AG09309 (cell line): ENCODE results near the gene PAX5.

Source experiments
- DNase-seq: peaks from one replicate; pipeline ENCODE4 v3.0.0-alpha.2; 2010; ENCODE audit warnings: low read depth
- H3K4me3 ChIP-seq: 2 replicates; pipeline ENCODE4 v1.5.1; 2011; ENCODE audit warnings: mild to moderate bottlenecking, low read depth, low read length, moderate library complexity; ENCODE audit not compliant: control insufficient read depth
- CTCF ChIP-seq: IDR thresholded peaks from 2 replicates; pipeline ENCODE4 v1.5.1; 2011; ENCODE audit warnings: mild to moderate bottlenecking, low read depth, low read length, inconsistent platforms; ENCODE audit not compliant: insufficient read depth, control insufficient read depth; ENCODE audit errors: missing control alignments

PAX5 gene

GRCh38 chr9:36788534-36788933, 245.5 kb downstream of the PAX5 start:
- DNase-seq: no peak
- H3K4me3 ChIP-seq: no peak overlapping the region
- TF ChIP-seq CTCF: peak; percentile 39

- H3K4me3 ChIP-seq: no peak overlapping the region
- no peak for DNase-seq
- no peak for TF ChIP-seq CTCF
These were observed 246.4 kb downstream of the PAX5 start for GRCh38 chr9:36787709-36788108.
